K562 (cell line): ENCODE results near the gene LRRC25. TPM values are rescaled to one million over a fixed set of nuclear protein-coding genes. Genes with fewer than 3 reads are reported as not detected.

Experiments used
- CEBPZ ChIP-seq: fragments of 150-350 bp; IDR thresholded peaks from 2 replicates; pipeline ENCODE4 v1.6.1; 2014; ENCODE audit warnings: low read depth, mild to moderate bottlenecking, low read length, borderline replicate concordance
- EZH2 ChIP-seq: IDR thresholded peaks from 2 replicates; pipeline ENCODE4 v1.6.1; 2012; ENCODE audit warnings: low read depth, mild to moderate bottlenecking, inconsistent platforms, low read length, borderline replicate concordance
- FOXP1 ChIP-seq: sonication (generic); formaldehyde crosslinking; IDR thresholded peaks from 2 replicates; pipeline ENCODE4 v1.8.0; 2022; ENCODE audit warnings: mild to moderate bottlenecking, missing genetic modification reagents
- FOXP4 ChIP-seq: sonication (generic); formaldehyde crosslinking; IDR thresholded peaks from 2 replicates; pipeline ENCODE4 v1.8.0; 2022; ENCODE audit warnings: mild to moderate bottlenecking, missing genetic modification reagents, borderline replicate concordance
- GATAD2A ChIP-seq: fragments of 450-650 bp; IDR thresholded peaks from 2 replicates; pipeline ENCODE4 v1.6.1; 2017
- KDM1A ChIP-seq, 2 experiments: fragments of 450-650 bp; IDR thresholded peaks; 2 replicates each; pipeline ENCODE4 v1.6.1; 2016; ENCODE audit warnings: mild to moderate bottlenecking in 2 of 2
- KHSRP ChIP-seq: fragments of 450-650 bp; IDR thresholded peaks from 2 replicates; pipeline ENCODE4 v1.6.1; 2017
- KLF6 ChIP-seq: fragments of 250-450 bp; sonication (Bioruptor Pico); IDR thresholded peaks from 2 replicates; pipeline ENCODE4 v1.4.0; 2020; ENCODE audit warnings: mild to moderate bottlenecking, moderate library complexity, borderline replicate concordance
- MYNN ChIP-seq, 2 experiments: sonication (generic); formaldehyde crosslinking in 1 of 2; IDR thresholded peaks; 2 replicates each; pipeline versions ENCODE4 v1.5.0 to v1.6.1; 2016 to 2020; ENCODE audit warnings: antibody characterized with exemption in 1 of 2, missing genetic modification reagents in 1 of 2
- RB1 ChIP-seq: fragments of 450-650 bp; IDR thresholded peaks from 2 replicates; pipeline ENCODE4 v1.6.1; 2017; ENCODE audit warnings: low read depth, mild to moderate bottlenecking
- RBM39 ChIP-seq: fragments of 200-400 bp; formaldehyde crosslinking; optimal IDR thresholded peaks from 2 replicates; pipeline ENCODE3; 2018; ENCODE audit warnings: low read depth, low read length
- SOX6 ChIP-seq: fragments of 450-650 bp; IDR thresholded peaks from 2 replicates; pipeline ENCODE4 v1.6.1; 2014; ENCODE audit warnings: mild to moderate bottlenecking
- TAF1 ChIP-seq: IDR thresholded peaks from 2 replicates; pipeline ENCODE4 v1.6.1; 2011; ENCODE audit warnings: mild to moderate bottlenecking, low read length, moderate library complexity; ENCODE audit not compliant: insufficient read depth, control insufficient read depth, severe bottlenecking; ENCODE audit errors: extremely low read depth
- ZBTB12 ChIP-seq: fragments of 250-450 bp; sonication (Bioruptor Pico); IDR thresholded peaks from 2 replicates; pipeline ENCODE4 v1.4.0; 2020
- ZNF324 ChIP-seq: fragments of 250-450 bp; sonication (Bioruptor Pico); IDR thresholded peaks from 2 replicates; pipeline ENCODE4 v1.4.0; 2020; ENCODE audit warnings: mild to moderate bottlenecking
- ZNF518B ChIP-seq: fragments of 250-450 bp; sonication (Bioruptor Pico); IDR thresholded peaks from 2 replicates; pipeline ENCODE4 v1.5.0; 2021; ENCODE audit warnings: mild to moderate bottlenecking, moderate library complexity
- ZNF644 ChIP-seq: fragments of 200-800 bp; sonication (Bioruptor generic); IDR thresholded peaks from 2 replicates; pipeline ENCODE4 v1.6.1; 2016; ENCODE audit warnings: low read depth, missing genetic modification characterization, missing compliant biosample characterization
- ZSCAN32 ChIP-seq: fragments of 450-650 bp; formaldehyde crosslinking; IDR thresholded peaks from 2 replicates; pipeline ENCODE4 v1.4.0; 2020; ENCODE audit warnings: mild to moderate bottlenecking, moderate library complexity
- polyA plus RNA-seq, 8 experiments: library from polyadenylated mRNA; depleted of rRNA in 4 of 8; stranded (reverse) in 5 of 8; unstranded in 3 of 8; fragments of >200 nt; fragmentation: Nextera tagmentation in 2 of 8; fragmentation: Illumina TruSeq in 1 of 8; extraction: Ambion mirVana in 2 of 8; extraction: Trizol in 1 of 8; gene quantifications; 2 replicates each; pipeline versions ENCODE4 v1.2.1 to v1.2.3, GENCODE V29; 2011 to 2014; ENCODE audit warnings: inconsistent platforms in 1 of 8, missing spikeins in 1 of 8
- total RNA-seq, 7 experiments: library from RNA; depleted of rRNA in 6 of 7; stranded (reverse); fragments of >200 nt in 6 of 7; fragmentation: Illumina TruSeq in 2 of 7; extraction: Trizol in 2 of 7; gene quantifications; 2 replicates each; pipeline versions ENCODE4 v1.2.1 to v1.2.3, GENCODE V29; 2011 to 2021; ENCODE audit warnings: low replicate concordance in 1 of 7

LRRC25 gene
- total and polyA plus RNA-seq, 9 of the 15 experiments (the other 6 are each of a cell fraction or from before 2014, with no cell fraction given): 0.07 to 0.36 (median 0.10) TPM; not detected in 3

- TF ChIP-seq ZNF644 (tag) (no peak), MYNN (IDR thresholded peaks at IDR 0.05) (peak; percentile 7; the same call in 1 of the 2 replicates), MYNN (CRISPR knock-in tag; IDR thresholded peaks at IDR 0.05) (no peak), GATAD2A (peak; percentile 33; the same call in 1 of the 2 replicates), EZH2 (no peak), CEBPZ (no peak), RB1 (peak; percentile 7; the same call in 1 of the 2 replicates), ZBTB12 (CRISPR knock-in tag) (no peak), ZNF518B (CRISPR knock-in tag) (no peak), ZSCAN32 (CRISPR knock-in tag) (no peak), FOXP4 (0 out of 2 replicates have a peak, but pooled peaks have one; percentile 68), RBM39 (no peak), KHSRP (no peak), KDM1A (IDR thresholded peaks at IDR 0.05) (0 out of 4 replicates have a peak, but pooled peaks of 1 of the 2 experiments have one; percentile 14), ZNF324 (no peak), FOXP1 (CRISPR knock-in tag) (no peak), TAF1 (peak; percentile 31), KLF6 (CRISPR knock-in tag) (no peak), SOX6 (no peak)
Observed at GRCh38 chr19:18433015-18433691, 35.7 kb upstream of the LRRC25 start (continued).
